DMS153 treated with DMSO at 0.1 percent for 48 hours (cell line): ENCODE data around the gene ELL.

ENCODE experiments used
- DNase-seq: peaks from one replicate; lab custom pipeline; 2025; ENCODE audit not compliant: unreplicated experiment; lab: John Stamatoyannopoulos, UW

Gene ELL

GRCh38 chr19:18506101-18506930 lies 15.6 kb downstream of the ELL start:
- no peak for DNase-seq

- peak; percentile 8 for DNase-seq
These were observed 16.8 kb downstream of the ELL start for GRCh38 chr19:18504886-18505610.

- no peak for DNase-seq
These were observed 17.6 kb downstream of the ELL start for GRCh38 chr19:18503971-18504885.

GRCh38 chr19:18503337-18503970 lies 18.4 kb downstream of the ELL start:
- no peak for DNase-seq

- no peak for DNase-seq
These were observed 19.1 kb downstream of the ELL start for GRCh38 chr19:18502638-18503294.

- DNase-seq: no peak
These were observed 19.6 kb downstream of the ELL start for GRCh38 chr19:18502246-18502637.

- no peak for DNase-seq
These were observed 20.0 kb downstream of the ELL start for GRCh38 chr19:18501832-18502231.

- no peak for DNase-seq
These were observed 20.5 kb downstream of the ELL start for GRCh38 chr19:18501351-18501750.

GRCh38 chr19:18500799-18501198 lies 21.1 kb downstream of the ELL start:
- DNase-seq: no peak

- no peak for DNase-seq
These were observed 21.5 kb downstream of the ELL start for GRCh38 chr19:18500376-18500775.

GRCh38 chr19:18499055-18499775 lies 22.7 kb downstream of the ELL start:
- DNase-seq: no peak

- no peak for DNase-seq
These were observed 25.0 kb downstream of the ELL start for GRCh38 chr19:18496980-18497256.

GRCh38 chr19:18496167-18496979 lies 25.5 kb downstream of the ELL start:
- peak; percentile 20 for DNase-seq

- no peak for DNase-seq
These were observed 26.5 kb downstream of the ELL start for GRCh38 chr19:18495204-18495911.

- DNase-seq: no peak
These were observed 27.6 kb downstream of the ELL start for GRCh38 chr19:18494267-18494607.

- no peak for DNase-seq
These were observed 28.2 kb downstream of the ELL start for GRCh38 chr19:18493440-18494266.

- DNase-seq: no peak
These were observed 29.6 kb downstream of the ELL start for GRCh38 chr19:18491995-18492953.
